Measurements from ENCODE around the gene STK31. TPM values are rescaled to one million over a fixed set of nuclear protein-coding genes. Genes with fewer than 3 reads are reported as not detected.
"Not testable (repeated sequence)": the region's sequence is repeated elsewhere in the genome, so short reads cannot be mapped to it uniquely, and the experiment has no call there.

STK31 gene
- total and polyA plus RNA-seq, 2 donors (not counting 3 experiments of a cell fraction or from before 2014, with no cell fraction given) = 0.44 TPM; not detected in 1

DNA sequence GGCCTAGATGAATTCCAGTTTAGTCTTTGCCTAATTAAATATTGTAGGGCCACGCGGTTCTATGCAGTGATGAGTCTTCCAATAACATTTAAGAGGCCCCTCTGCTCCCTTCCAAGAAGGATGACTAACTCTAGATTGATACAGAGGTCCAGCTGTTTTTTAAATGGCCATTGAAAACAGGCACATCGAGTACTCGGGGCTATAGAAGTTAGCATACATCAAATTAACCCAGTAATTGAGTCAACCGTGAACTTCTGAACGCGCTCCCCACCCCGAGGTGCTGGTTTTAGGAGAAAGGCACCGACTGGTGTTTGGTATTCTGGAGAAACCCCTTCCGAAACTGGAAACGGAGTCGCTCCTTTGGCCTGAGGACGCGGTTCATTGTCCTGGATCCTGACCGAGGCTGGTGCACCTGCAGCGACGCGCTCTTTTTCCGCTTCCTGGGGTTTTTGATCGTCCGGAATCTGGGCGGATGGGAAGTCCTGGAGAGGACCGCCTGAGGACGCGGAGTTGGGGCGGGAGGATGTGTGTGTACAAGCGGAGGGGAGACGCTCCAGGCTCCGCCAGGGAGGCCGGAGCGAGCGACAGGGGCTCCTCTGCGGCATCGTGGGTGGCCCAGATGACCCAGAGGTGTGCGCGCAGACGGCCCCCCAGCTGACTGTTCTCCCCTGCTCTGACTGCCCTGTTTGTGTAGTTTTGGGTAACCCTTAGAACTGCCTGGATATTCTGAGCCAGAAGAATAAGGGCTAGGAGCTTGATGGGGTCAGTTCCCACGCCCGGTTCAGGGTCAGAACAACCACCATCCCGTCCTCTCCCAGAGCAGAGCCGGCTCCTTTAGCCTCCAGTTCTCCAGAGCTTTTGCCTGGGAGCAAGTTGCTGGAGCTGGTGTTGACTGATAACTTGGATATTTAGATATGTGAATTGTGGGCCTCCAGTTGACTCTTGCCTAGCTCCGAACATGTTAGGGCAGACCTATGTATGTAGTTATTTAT, 29.3 kb upstream of the STK31 start:
- Histone ChIP-seq H4K20me1 (replicated peaks; ENCODE audit: control insufficient read depth, extremely low read depth, insufficient read depth, low read length) (no peaks in the 10 kb centered on the region), H3K4me2 (ENCODE audit: insufficient read depth, low read length) (peak overlapping the region; percentile 70), H3K4me1 (ENCODE audit: control insufficient read depth, extremely low read depth, insufficient read depth, low read length) (peaks cover 2% of the 10 kb centered on the region), H3K27me3 (ENCODE audit: control insufficient read depth in 2 of 2, insufficient read depth in 2 of 2, low read length in 2 of 2) (peaks cover 0 to 3% of the 10 kb centered on the region in 2 experiments), H3K9me3 (replicated peaks; ENCODE audit: control insufficient read depth, insufficient read depth, low read length) (no peaks in the 10 kb centered on the region), H3K9me1 (replicated peaks; ENCODE audit: control insufficient read depth, extremely low read depth, insufficient read depth, low read length) (no peaks in the 10 kb centered on the region), H3K79me2 (ENCODE audit: control insufficient read depth, insufficient read depth, low read length) (no peaks in the 10 kb centered on the region), H2AFZ (ENCODE audit: low read depth, low read length) (peak overlapping the region; percentile 92), H3K27ac (ENCODE audit: insufficient read depth, low read depth, low read length) (no peak overlapping the region), H3K9ac (replicated peaks; ENCODE audit: extremely low read depth, insufficient read depth, low read length) (peak overlapping the region; percentile 30), H3K4me3 (replicated peaks in 1 of 3; ENCODE audit: insufficient read depth in 1 of 3, low read depth in 1 of 3, low read length in 3 of 3) (peak overlapping the region; percentile 40 to 80 (median 72)), H3K36me3 (ENCODE audit: control insufficient read depth in 2 of 2, extremely low read depth in 1 of 2, insufficient read depth in 2 of 2, low read length in 2 of 2) (no peaks in the 10 kb centered on the region)
- dilution Hi-C loops (cut with MboI; ENCODE audit: extremely low pct_ligation_motif_present, low sequenced_read_pairs) = no loop called here
- intact Hi-C loops (cut with micrococcal nuclease) = loop anchor here (1.0 to 2.0 kb wide), 4 partner anchors 16 to 110 kb away; partner anchors contain the start of gene CCDC126
- DNase-seq (ENCODE audit: low read depth, low spot score) (peak; percentile 50), FAIRE-seq (peak; percentile 92)
- TF ChIP-seq, protein P1, sequence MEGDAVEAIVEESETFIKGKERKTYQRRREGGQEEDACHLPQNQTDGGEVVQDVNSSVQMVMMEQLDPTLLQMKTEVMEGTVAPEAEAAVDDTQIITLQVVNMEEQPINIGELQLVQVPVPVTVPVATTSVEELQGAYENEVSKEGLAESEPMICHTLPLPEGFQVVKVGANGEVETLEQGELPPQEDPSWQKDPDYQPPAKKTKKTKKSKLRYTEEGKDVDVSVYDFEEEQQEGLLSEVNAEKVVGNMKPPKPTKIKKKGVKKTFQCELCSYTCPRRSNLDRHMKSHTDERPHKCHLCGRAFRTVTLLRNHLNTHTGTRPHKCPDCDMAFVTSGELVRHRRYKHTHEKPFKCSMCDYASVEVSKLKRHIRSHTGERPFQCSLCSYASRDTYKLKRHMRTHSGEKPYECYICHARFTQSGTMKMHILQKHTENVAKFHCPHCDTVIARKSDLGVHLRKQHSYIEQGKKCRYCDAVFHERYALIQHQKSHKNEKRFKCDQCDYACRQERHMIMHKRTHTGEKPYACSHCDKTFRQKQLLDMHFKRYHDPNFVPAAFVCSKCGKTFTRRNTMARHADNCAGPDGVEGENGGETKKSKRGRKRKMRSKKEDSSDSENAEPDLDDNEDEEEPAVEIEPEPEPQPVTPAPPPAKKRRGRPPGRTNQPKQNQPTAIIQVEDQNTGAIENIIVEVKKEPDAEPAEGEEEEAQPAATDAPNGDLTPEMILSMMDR (IDR thresholded peaks at IDR 0.05; ENCODE audit: extremely low read depth in 1 of 2, insufficient read depth in 1 of 2, low read depth in 1 of 2, low read length in 2 of 2) = no peak
- TF ChIP-seq POLR2AphosphoS5 (IDR thresholded peaks at IDR 0.05; ENCODE audit: insufficient read depth, low read depth, low read length) = peak; percentile 15
- no peak for TF ChIP-seq MYC (IDR thresholded peaks at IDR 0.05; ENCODE audit: low read depth, low read length)
- POLR2A ChIA-PET = no interaction called here
- BruUV-seq (replicated peaks) = TSS peak; percentile 95
- CTCF ChIA-PET = interaction anchor here (1.0 to 3.8 kb wide), 8 partner anchors 10 to 103 kb away, joined by 3 to 16 read pairs (median 3); partner anchors contain the start of gene CCDC126

DNA sequence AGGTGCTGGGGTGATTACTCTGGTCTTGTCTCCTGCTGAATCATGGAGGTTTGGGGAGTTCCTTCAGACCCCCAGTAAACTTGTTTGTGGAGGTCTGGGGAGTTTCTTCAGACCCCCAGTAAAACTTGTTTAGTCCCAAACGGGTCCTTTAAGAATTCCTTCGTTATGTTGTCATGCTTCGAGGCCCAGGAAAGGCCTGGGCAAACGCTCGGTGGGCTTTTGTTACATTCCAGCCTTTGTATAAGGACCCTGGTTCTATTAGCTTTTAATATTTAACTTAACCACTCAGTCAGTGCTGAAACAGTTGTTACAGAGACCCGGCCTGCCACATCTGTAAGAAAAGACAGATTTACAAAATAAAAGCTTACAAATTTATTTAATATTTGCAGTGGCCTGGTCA, 26.0 kb upstream of the STK31 start:
- H3K27me3 ChIP-seq (ENCODE audit: control insufficient read depth in 2 of 2, insufficient read depth in 2 of 2, low read length in 2 of 2); H3K79me2 ChIP-seq (ENCODE audit: control insufficient read depth, insufficient read depth, low read length); BruUV-seq (replicated peaks); H3K27ac ChIP-seq (ENCODE audit: insufficient read depth, low read depth, low read length); FAIRE-seq; intact Hi-C loops (cut with micrococcal nuclease); H3K36me3 ChIP-seq (ENCODE audit: control insufficient read depth in 2 of 2, extremely low read depth in 1 of 2, insufficient read depth in 2 of 2, low read length in 2 of 2); H4K20me1 ChIP-seq (replicated peaks; ENCODE audit: control insufficient read depth, extremely low read depth, insufficient read depth, low read length); H3K9me3 ChIP-seq (replicated peaks; ENCODE audit: control insufficient read depth, insufficient read depth, low read length); POLR2A ChIA-PET; DNase-seq (ENCODE audit: low read depth, low spot score); H3K4me3 ChIP-seq (replicated peaks in 1 of 3; ENCODE audit: insufficient read depth in 1 of 3, low read depth in 1 of 3, low read length in 3 of 3); H3K9me1 ChIP-seq (replicated peaks; ENCODE audit: control insufficient read depth, extremely low read depth, insufficient read depth, low read length); H3K4me1 ChIP-seq (ENCODE audit: control insufficient read depth, extremely low read depth, insufficient read depth, low read length); dilution Hi-C loops (cut with MboI; ENCODE audit: extremely low pct_ligation_motif_present, low sequenced_read_pairs); H3K9ac ChIP-seq (replicated peaks; ENCODE audit: extremely low read depth, insufficient read depth, low read length); H2AFZ ChIP-seq (ENCODE audit: low read depth, low read length); H3K4me2 ChIP-seq (ENCODE audit: insufficient read depth, low read length): not testable (repeated sequence)
- CTCF ChIA-PET = interaction anchor here (1.3 to 2.4 kb wide), 6 partner anchors 10 to 411 kb away, joined by 3 to 12 read pairs (median 6); no protein-coding TSS in a partner anchor
